Measurements from ENCODE around the gene NOS3. TPM values are rescaled to one million over a fixed set of nuclear protein-coding genes. Genes with fewer than 3 reads are reported as not detected.

The NOS3 gene
- total and polyA plus RNA-seq, 9 of the 15 experiments (the other 6 are each of a cell fraction or from before 2014, with no cell fraction given) = 1.1 to 121 (median 23.6) TPM

DNA sequence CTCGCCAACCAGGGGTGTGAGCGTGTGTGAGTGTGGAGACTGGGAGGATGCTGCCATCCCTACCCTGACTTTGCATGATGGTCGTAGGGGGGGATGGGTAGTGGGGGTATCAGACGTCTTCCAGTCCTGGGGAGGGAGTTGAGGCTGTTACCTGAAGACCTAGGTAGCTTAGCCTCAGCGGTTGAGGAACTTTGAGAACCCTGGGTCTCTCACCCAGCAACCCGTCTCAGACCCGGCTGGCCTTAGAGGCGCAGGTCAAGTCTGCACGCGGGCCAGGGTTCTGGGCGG, 71.2 kb downstream of the NOS3 start (continued):
- TF ChIP-seq, protein P1, sequence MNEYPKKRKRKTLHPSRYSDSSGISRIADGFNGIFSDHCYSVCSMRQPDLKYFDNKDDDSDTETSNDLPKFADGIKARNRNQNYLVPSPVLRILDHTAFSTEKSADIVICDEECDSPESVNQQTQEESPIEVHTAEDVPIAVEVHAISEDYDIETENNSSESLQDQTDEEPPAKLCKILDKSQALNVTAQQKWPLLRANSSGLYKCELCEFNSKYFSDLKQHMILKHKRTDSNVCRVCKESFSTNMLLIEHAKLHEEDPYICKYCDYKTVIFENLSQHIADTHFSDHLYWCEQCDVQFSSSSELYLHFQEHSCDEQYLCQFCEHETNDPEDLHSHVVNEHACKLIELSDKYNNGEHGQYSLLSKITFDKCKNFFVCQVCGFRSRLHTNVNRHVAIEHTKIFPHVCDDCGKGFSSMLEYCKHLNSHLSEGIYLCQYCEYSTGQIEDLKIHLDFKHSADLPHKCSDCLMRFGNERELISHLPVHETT (CRISPR knock-in tag; conservative IDR thresholded peaks at IDR 0.05 in 1 of 2, IDR thresholded peaks at IDR 0.05 in 1 of 2) = 0 out of 4 replicates have a peak, but pooled peaks of 1 of the 2 experiments have one; percentile 13
- TF ChIP-seq, protein P2, sequence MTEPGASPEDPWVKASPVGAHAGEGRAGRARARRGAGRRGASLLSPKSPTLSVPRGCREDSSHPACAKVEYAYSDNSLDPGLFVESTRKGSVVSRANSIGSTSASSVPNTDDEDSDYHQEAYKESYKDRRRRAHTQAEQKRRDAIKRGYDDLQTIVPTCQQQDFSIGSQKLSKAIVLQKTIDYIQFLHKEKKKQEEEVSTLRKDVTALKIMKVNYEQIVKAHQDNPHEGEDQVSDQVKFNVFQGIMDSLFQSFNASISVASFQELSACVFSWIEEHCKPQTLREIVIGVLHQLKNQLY (CRISPR knock-in tag; conservative IDR thresholded peaks at IDR 0.05) = no peak
- TF ChIP-seq MEF2D (tag; conservative IDR thresholded peaks at IDR 0.05; ENCODE audit: low read depth) (no peak), SMC3 (conservative IDR thresholded peaks at IDR 0.05; ENCODE audit: insufficient read depth, low read depth, low read length) (peak; percentile 2; the same call in 1 of the 2 replicates), SRSF7 (optimal IDR thresholded peaks at IDR 0.05; ENCODE audit: low read depth, low read length) (no peak), EP300 (IDR thresholded peaks at IDR 0.05; ENCODE audit: low read length) (0 out of 2 replicates have a peak, but pooled peaks have one; percentile 8), MAZ (CRISPR knock-in tag; conservative IDR thresholded peaks at IDR 0.05 in 1 of 2, IDR thresholded peaks at IDR 0.05 in 1 of 2) (no peak), MBD2 (IDR thresholded peaks at IDR 0.05; ENCODE audit: borderline replicate concordance, low read depth) (no peak), SRSF9 (IDR thresholded peaks at IDR 0.05; ENCODE audit: borderline replicate concordance, low read depth, low read length) (no peak), TAF7 (tag; IDR thresholded peaks at IDR 0.05) (no peak), HMGN3 (IDR thresholded peaks at IDR 0.05; ENCODE audit: borderline replicate concordance, extremely low read depth, insufficient read length, low read depth, low read length) (no peak), ZKSCAN8 (CRISPR knock-in tag; IDR thresholded peaks at IDR 0.05) (no peak), GABPB1 (CRISPR knock-in tag; IDR thresholded peaks at IDR 0.05) (peak; percentile 38; the same call in 1 of the 2 replicates)
- TF ChIP-seq, protein P3, sequence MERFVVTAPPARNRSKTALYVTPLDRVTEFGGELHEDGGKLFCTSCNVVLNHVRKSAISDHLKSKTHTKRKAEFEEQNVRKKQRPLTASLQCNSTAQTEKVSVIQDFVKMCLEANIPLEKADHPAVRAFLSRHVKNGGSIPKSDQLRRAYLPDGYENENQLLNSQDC (CRISPR knock-in tag; IDR thresholded peaks at IDR 0.05) = no peak
- TF ChIP-seq, protein P4, sequence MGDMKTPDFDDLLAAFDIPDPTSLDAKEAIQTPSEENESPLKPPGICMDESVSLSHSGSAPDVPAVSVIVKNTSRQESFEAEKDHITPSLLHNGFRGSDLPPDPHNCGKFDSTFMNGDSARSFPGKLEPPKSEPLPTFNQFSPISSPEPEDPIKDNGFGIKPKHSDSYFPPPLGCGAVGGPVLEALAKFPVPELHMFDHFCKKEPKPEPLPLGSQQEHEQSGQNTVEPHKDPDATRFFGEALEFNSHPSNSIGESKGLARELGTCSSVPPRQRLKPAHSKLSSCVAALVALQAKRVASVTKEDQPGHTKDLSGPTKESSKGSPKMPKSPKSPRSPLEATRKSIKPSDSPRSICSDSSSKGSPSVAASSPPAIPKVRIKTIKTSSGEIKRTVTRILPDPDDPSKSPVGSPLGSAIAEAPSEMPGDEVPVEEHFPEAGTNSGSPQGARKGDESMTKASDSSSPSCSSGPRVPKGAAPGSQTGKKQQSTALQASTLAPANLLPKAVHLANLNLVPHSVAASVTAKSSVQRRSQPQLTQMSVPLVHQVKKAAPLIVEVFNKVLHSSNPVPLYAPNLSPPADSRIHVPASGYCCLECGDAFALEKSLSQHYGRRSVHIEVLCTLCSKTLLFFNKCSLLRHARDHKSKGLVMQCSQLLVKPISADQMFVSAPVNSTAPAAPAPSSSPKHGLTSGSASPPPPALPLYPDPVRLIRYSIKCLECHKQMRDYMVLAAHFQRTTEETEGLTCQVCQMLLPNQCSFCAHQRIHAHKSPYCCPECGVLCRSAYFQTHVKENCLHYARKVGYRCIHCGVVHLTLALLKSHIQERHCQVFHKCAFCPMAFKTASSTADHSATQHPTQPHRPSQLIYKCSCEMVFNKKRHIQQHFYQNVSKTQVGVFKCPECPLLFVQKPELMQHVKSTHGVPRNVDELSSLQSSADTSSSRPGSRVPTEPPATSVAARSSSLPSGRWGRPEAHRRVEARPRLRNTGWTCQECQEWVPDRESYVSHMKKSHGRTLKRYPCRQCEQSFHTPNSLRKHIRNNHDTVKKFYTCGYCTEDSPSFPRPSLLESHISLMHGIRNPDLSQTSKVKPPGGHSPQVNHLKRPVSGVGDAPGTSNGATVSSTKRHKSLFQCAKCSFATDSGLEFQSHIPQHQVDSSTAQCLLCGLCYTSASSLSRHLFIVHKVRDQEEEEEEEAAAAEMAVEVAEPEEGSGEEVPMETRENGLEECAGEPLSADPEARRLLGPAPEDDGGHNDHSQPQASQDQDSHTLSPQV (IDR thresholded peaks at IDR 0.05) = no peak

All from K562 (cell line).